Tibial nerve (tissue), 4 donors: ENCODE results near the gene ZFPL1. TPM values are rescaled to one million over a fixed set of nuclear protein-coding genes. Genes with fewer than 3 reads are reported as not detected.

Experiments used
- DNase-seq, 2 donors: peaks; one replicate each; pipeline ENCODE4 v3.0.0-alpha.2; 2019; ENCODE audit warnings: low spot score in 2 of 2
- H3K27ac ChIP-seq, 4 donors: fragments of 200-600 bp; sonication (generic) in 3 of 4; one replicate each; pipeline ENCODE4 v1.5.1; 2017 to 2019; ENCODE audit warnings: mild to moderate bottlenecking in 1 of 4
- H3K27me3 ChIP-seq, 2 donors: fragments of 200-600 bp; sonication (generic) in 1 of 2; one replicate each; pipeline versions ENCODE4 v1.5.1 to v1.6.0; 2017 to 2019
- H3K36me3 ChIP-seq, 3 donors: fragments of 200-600 bp; sonication (generic); one replicate each; pipeline ENCODE4 v1.5.1; 2018 to 2019
- H3K4me1 ChIP-seq, 4 donors: fragments of 200-600 bp; sonication (generic) in 3 of 4; one replicate each; pipeline ENCODE4 v1.5.1; 2017 to 2019
- H3K4me3 ChIP-seq, 4 donors: fragments of 200-600 bp; sonication (generic) in 3 of 4; one replicate each; pipeline ENCODE4 v1.5.1; 2017 to 2019; ENCODE audit warnings: mild to moderate bottlenecking in 1 of 4, moderate library complexity in 1 of 4
- H3K9me3 ChIP-seq, 4 donors: fragments of 200-600 bp; sonication (generic) in 3 of 4; one replicate each; pipeline ENCODE4 v1.5.1; 2017 to 2019
- CTCF ChIP-seq, 5 experiments: fragments of 200-600 bp in 3 of 5; fragments of 450-650 bp in 2 of 5; sonication (generic) in 3 of 5; IDR thresholded peaks; one replicate each; pipeline ENCODE4 v1.5.1; 2016 to 2019; ENCODE audit warnings: antibody characterized with exemption in 5 of 5, mild to moderate bottlenecking in 3 of 5, moderate library complexity in 2 of 5
- EP300 ChIP-seq, 2 donors: sonication (generic); formaldehyde crosslinking; IDR thresholded peaks; one replicate each; pipeline ENCODE4 v1.6.1; 2017; ENCODE audit warnings: antibody characterized with exemption in 2 of 2, mild to moderate bottlenecking in 1 of 2
- POLR2A ChIP-seq, 2 donors: fragments of 450-650 bp; IDR thresholded peaks; one replicate each; pipeline ENCODE4 v1.6.1; 2017; ENCODE audit warnings: antibody characterized with exemption in 2 of 2, mild to moderate bottlenecking in 2 of 2, moderate library complexity in 2 of 2
- WGBS, 2 donors: methylation state at CpG; one replicate each; pipeline ENCODE4 v1.1.5; 2018; 5-methylcytosine and 5-hydroxymethylcytosine counted together
- total RNA-seq, 4 donors: library from RNA; depleted of rRNA; stranded (reverse); fragments of >200 nt; gene quantifications; one replicate each; pipeline ENCODE4 v1.1.0, GENCODE V29; 2016

The ZFPL1 gene
- total RNA-seq, 4 donors from 2014 or later: 28.0 to 48.3 (median 35.1) TPM

GRCh38 chr11:65085446-65085845 is 1.4 kb downstream of the ZFPL1 start:
- peaks cover 0 to 51% (median 5%) of the 10 kb centered on the region in 3 donors for H3K36me3 ChIP-seq
- H3K9me3 ChIP-seq: no peaks in the 10 kb centered on the region
- TF ChIP-seq CTCF (IDR thresholded peaks at IDR 0.05) (no peak), EP300 (IDR thresholded peaks at IDR 0.05) (no peak), POLR2A (IDR thresholded peaks at IDR 0.05) (no peak)
- H3K4me1 ChIP-seq: peaks cover 0 to 26% (median 19%) of the 10 kb centered on the region in 4 donors
- no peaks in the 10 kb centered on the region for H3K27me3 ChIP-seq
- no peak for DNase-seq
- H3K4me3 ChIP-seq: no peak overlapping the region
- 89 to 91% methylated on average over 4 of the region's 4 CpGs for WGBS, 2 donors
- H3K27ac ChIP-seq: no peak overlapping the region

GRCh38 chr11:65086809-65087208 is 2.8 kb downstream of the ZFPL1 start:
- Histone ChIP-seq H3K4me1 (peaks cover 0 to 26% (median 19%) of the 10 kb centered on the region in 4 donors), H3K4me3 (no peak overlapping the region), H3K27me3 (no peaks in the 10 kb centered on the region), H3K36me3 (peaks cover 0 to 51% (median 5%) of the 10 kb centered on the region in 3 donors), H3K9me3 (no peaks in the 10 kb centered on the region), H3K27ac (no peak overlapping the region)
- no peak for DNase-seq
- 88 to 92% methylated on average over 9 of the region's 9 CpGs for WGBS, 2 donors
- TF ChIP-seq EP300 (IDR thresholded peaks at IDR 0.05) (no peak), POLR2A (IDR thresholded peaks at IDR 0.05) (no peak), CTCF (IDR thresholded peaks at IDR 0.05) (no peak)

- H3K27ac ChIP-seq: no peak overlapping the region
- H3K27me3 ChIP-seq: no peaks in the 10 kb centered on the region
- no peak for TF ChIP-seq EP300 (IDR thresholded peaks at IDR 0.05)
- TF ChIP-seq CTCF (IDR thresholded peaks at IDR 0.05): no peak
- no peak for TF ChIP-seq POLR2A (IDR thresholded peaks at IDR 0.05)
- no peak for DNase-seq
- WGBS, 2 donors: 84 to 89% methylated on average over 11 of the region's 11 CpGs
- peaks cover 0 to 26% (median 19%) of the 10 kb centered on the region in 4 donors for H3K4me1 ChIP-seq
- H3K9me3 ChIP-seq: no peaks in the 10 kb centered on the region
- no peak overlapping the region for H3K4me3 ChIP-seq
- peaks cover 0 to 51% (median 5%) of the 10 kb centered on the region in 3 donors for H3K36me3 ChIP-seq
These were observed 3.2 kb downstream of the ZFPL1 start for GRCh38 chr11:65087216-65087615.

GRCh38 chr11:65087827-65088226 is 3.8 kb downstream of the ZFPL1 start:
- TF ChIP-seq POLR2A (IDR thresholded peaks at IDR 0.05) (no peak), CTCF (IDR thresholded peaks at IDR 0.05) (no peak), EP300 (IDR thresholded peaks at IDR 0.05) (no peak)
- no peak overlapping the region for H3K4me3 ChIP-seq
- no peaks in the 10 kb centered on the region for H3K27me3 ChIP-seq
- WGBS, 2 donors: 84 to 95% methylated on average over 12 to 13 of the region's 15 CpGs
- H3K36me3 ChIP-seq: peaks cover 0 to 51% (median 5%) of the 10 kb centered on the region in 3 donors
- peaks cover 0 to 26% (median 19%) of the 10 kb centered on the region in 4 donors for H3K4me1 ChIP-seq
- DNase-seq: no peak
- H3K9me3 ChIP-seq: no peaks in the 10 kb centered on the region
- no peak overlapping the region for H3K27ac ChIP-seq

- H3K27me3 ChIP-seq: no peaks in the 10 kb centered on the region
- no peak for DNase-seq
- no peak overlapping the region for H3K4me3 ChIP-seq
- 95 to 100% methylated on average over 4 of the region's 4 CpGs for WGBS, 2 donors
- H3K36me3 ChIP-seq: peaks cover 0 to 51% (median 5%) of the 10 kb centered on the region in 3 donors
- H3K27ac ChIP-seq: no peak overlapping the region
- no peaks in the 10 kb centered on the region for H3K9me3 ChIP-seq
- no peak for TF ChIP-seq CTCF (IDR thresholded peaks at IDR 0.05)
- TF ChIP-seq EP300 (IDR thresholded peaks at IDR 0.05): no peak
- TF ChIP-seq POLR2A (IDR thresholded peaks at IDR 0.05): no peak
- peaks cover 0 to 14% (median 10%) of the 10 kb centered on the region in 4 donors for H3K4me1 ChIP-seq
These were observed 5.6 kb downstream of the ZFPL1 start for GRCh38 chr11:65089621-65090020.
